HG03520 (cell line): ENCODE data around the gene NTRK3.
A peak's percentile ranks its signal among the peaks of the same experiment; 100 is the strongest.

ENCODE experiments used
- ATAC-seq: cut with Tn5 transposase; IDR thresholded peaks from one replicate; pipeline ENCODE4 v1.9.1; 2021; ENCODE audit warnings: mild to moderate bottlenecking, moderate library complexity; ENCODE audit not compliant: unreplicated experiment

The NTRK3 gene

GRCh38 chr15:88256279-88257230, at the start of gene NTRK3:
TSS of gene NTRK3 (minus strand) at chr15:88256739. CDS start at chr15:88256153, 586 bp downstream.
- no peak for ATAC-seq

- no peak for ATAC-seq
These were observed 46.9 kb upstream of the NTRK3 start for GRCh38 chr15:88303395-88303794.

GRCh38 chr15:88302373-88302772, 45.8 kb upstream of the NTRK3 start:
- ATAC-seq = no peak

GRCh38 chr15:88301311-88301710, 44.8 kb upstream of the NTRK3 start:
- no peak for ATAC-seq

GRCh38 chr15:88300861-88301260, 44.3 kb upstream of the NTRK3 start:
- ATAC-seq = no peak

- ATAC-seq = no peak
These were observed 43.5 kb upstream of the NTRK3 start for GRCh38 chr15:88300089-88300488.

GRCh38 chr15:88299497-88299896, 43.0 kb upstream of the NTRK3 start:
- ATAC-seq = no peak

GRCh38 chr15:88288661-88289060, 32.1 kb upstream of the NTRK3 start:
- no peak for ATAC-seq

GRCh38 chr15:88288206-88288605, 31.7 kb upstream of the NTRK3 start:
- no peak for ATAC-seq

GRCh38 chr15:88284318-88284998, 27.9 kb upstream of the NTRK3 start:
- no peak for ATAC-seq

GRCh38 chr15:88282614-88283013, 26.1 kb upstream of the NTRK3 start:
- no peak for ATAC-seq

- ATAC-seq = no peak
These were observed 20.4 kb upstream of the NTRK3 start for GRCh38 chr15:88276821-88277410.

GRCh38 chr15:88275804-88276203, 19.3 kb upstream of the NTRK3 start:
- no peak for ATAC-seq

GRCh38 chr15:88274553-88275460, 18.3 kb upstream of the NTRK3 start:
- ATAC-seq = peak; percentile 70

GRCh38 chr15:88272421-88272820, 15.9 kb upstream of the NTRK3 start:
- no peak for ATAC-seq

GRCh38 chr15:88269356-88270062, 13.0 kb upstream of the NTRK3 start:
- ATAC-seq = no peak

GRCh38 chr15:88267720-88268119, 11.2 kb upstream of the NTRK3 start:
- no peak for ATAC-seq

GRCh38 chr15:88266170-88266569, 9.6 kb upstream of the NTRK3 start:
- no peak for ATAC-seq

- ATAC-seq = no peak
These were observed 8.1 kb upstream of the NTRK3 start for GRCh38 chr15:88264622-88265021.

- ATAC-seq = no peak
These were observed 5.5 kb upstream of the NTRK3 start for GRCh38 chr15:88262064-88262463.
